WERI-Rb-1 (cell line): ENCODE data around the gene DNLZ.

Experiments used
- DNase-seq: peaks from one replicate; pipeline ENCODE4 v3.0.0-alpha.2; 2020
- H3K27ac ChIP-seq: fragments of 250-450 bp; sonication (Bioruptor Pico); 2 replicates; pipeline ENCODE4 v1.5.1; 2020; ENCODE audit warnings: mild to moderate bottlenecking, moderate library complexity
- H3K27me3 ChIP-seq: fragments of 250-450 bp; sonication (Bioruptor Pico); 2 replicates; pipeline ENCODE4 v1.5.1; 2021; ENCODE audit warnings: mild to moderate bottlenecking, low read depth, moderate library complexity; ENCODE audit not compliant: insufficient read depth, severe bottlenecking
- H3K36me3 ChIP-seq: fragments of 250-450 bp; sonication (Bioruptor Pico); 2 replicates; pipeline ENCODE4 v1.5.1; 2020; ENCODE audit warnings: mild to moderate bottlenecking, moderate library complexity
- H3K4me3 ChIP-seq: 2 replicates; pipeline ENCODE4 v1.5.1; 2011; ENCODE audit warnings: low read depth, mild to moderate bottlenecking, control low read depth, low read length
- H3K9me3 ChIP-seq: fragments of 250-450 bp; sonication (Bioruptor Pico); 2 replicates; pipeline ENCODE4 v1.5.1; 2021; ENCODE audit warnings: mild to moderate bottlenecking, moderate library complexity; ENCODE audit not compliant: severe bottlenecking
- TF ChIP-seq, protein P1 (sequence below): IDR thresholded peaks from 2 replicates; pipeline ENCODE4 v1.5.1; 2011; ENCODE audit warnings: low read depth, mild to moderate bottlenecking, control low read depth, inconsistent platforms, low read length

DNLZ gene

DNA sequence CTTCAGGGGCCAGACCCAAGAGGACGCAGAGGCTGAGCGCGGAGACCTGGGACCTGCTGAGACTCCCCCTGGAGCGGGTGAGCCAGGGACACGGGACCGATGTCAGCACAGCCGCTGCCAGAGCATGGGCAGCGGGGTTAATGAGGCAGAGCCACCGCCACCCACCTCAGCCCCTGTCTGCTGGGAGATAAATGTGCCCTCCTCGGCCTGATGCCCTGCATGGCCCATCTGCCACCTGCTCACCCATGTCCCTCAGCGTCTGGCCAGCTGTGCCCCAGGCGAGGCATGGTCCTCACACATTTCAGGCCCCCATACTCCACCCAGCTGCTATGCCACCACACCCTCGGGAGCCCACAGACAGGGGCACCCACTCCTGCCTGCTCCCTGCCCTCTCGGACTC, 14.9 kb downstream of the DNLZ start:
- H3K27ac ChIP-seq: peak overlapping the region; percentile 34
- TF ChIP-seq, protein P1, sequence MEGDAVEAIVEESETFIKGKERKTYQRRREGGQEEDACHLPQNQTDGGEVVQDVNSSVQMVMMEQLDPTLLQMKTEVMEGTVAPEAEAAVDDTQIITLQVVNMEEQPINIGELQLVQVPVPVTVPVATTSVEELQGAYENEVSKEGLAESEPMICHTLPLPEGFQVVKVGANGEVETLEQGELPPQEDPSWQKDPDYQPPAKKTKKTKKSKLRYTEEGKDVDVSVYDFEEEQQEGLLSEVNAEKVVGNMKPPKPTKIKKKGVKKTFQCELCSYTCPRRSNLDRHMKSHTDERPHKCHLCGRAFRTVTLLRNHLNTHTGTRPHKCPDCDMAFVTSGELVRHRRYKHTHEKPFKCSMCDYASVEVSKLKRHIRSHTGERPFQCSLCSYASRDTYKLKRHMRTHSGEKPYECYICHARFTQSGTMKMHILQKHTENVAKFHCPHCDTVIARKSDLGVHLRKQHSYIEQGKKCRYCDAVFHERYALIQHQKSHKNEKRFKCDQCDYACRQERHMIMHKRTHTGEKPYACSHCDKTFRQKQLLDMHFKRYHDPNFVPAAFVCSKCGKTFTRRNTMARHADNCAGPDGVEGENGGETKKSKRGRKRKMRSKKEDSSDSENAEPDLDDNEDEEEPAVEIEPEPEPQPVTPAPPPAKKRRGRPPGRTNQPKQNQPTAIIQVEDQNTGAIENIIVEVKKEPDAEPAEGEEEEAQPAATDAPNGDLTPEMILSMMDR: no peak
- peaks cover 22% of the 10 kb centered on the region for H3K36me3 ChIP-seq
- no peaks in the 10 kb centered on the region for H3K9me3 ChIP-seq
- no peaks in the 10 kb centered on the region for H3K27me3 ChIP-seq
- no peak for DNase-seq
- H3K4me3 ChIP-seq: no peak overlapping the region

DNA sequence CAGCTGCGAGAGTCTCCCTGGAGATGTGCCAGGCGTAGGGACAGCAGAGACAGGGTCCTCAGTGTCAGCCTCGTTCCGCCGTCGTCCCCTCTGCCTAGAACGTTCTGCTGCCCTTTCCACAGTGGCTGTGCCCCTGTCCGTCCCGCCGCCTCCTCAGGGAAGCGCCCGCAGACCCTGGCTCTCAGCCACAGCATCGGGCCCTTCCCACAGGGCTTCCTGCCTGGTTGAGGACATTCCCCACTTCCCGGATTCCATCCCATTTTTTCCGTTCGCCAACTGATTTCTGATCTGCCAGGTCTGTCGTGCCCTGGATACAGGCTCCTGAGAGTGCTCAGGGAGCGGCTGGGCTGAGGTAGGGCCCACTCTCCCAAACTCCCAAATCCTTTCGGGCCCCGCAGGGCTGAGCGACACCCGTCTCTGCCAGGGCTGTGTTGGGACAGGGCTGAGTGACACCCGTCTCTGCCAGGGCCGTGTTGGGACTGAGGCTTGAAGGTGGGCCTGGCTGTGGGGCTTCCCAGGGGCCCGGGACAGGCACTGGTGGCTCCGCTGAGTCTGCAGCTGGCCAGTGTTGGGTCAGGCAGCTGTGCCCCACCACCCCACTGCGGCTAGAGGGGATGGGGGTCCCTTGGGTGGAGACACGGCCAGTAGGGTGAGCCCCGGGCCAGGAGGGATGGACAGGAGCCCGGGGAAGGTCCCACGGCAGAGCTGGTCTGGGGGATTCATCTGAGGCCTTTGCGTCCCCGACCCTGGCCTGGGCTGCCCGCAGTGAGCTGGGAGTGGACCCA, 15.9 kb downstream of the DNLZ start:
- peak overlapping the region; percentile 34 for H3K27ac ChIP-seq
- DNase-seq: no peak
- no peak overlapping the region for H3K4me3 ChIP-seq
- H3K27me3 ChIP-seq: no peaks in the 10 kb centered on the region
- no peaks in the 10 kb centered on the region for H3K9me3 ChIP-seq
- TF ChIP-seq, protein P1: no peak
- peaks cover 28% of the 10 kb centered on the region for H3K36me3 ChIP-seq

DNA sequence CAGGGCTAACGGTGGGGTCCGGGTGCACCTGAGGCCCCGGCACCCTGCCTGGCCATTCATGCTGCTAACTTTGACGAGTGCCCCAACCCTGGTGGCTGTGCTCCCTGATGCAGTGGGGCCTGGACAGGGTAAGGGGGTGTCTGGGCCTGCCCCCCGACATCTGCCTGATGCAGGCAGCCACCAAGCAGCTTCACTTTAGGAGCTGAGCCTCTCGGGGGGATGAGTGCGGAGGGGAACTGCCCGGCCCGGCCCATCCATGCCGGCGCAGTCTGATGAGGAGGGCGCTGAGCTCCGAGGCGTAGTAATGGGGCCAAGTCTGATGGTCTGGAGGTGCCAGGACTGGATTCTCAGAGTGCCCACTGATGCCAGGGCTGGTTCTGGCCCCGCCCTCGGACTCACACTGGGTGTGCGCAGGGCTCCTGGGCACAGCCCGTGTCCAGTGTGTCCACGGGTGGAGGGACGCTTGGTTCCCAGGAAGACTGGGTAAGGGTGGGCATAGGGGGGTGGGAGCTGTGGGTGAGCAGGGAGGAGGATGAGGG, 16.5 kb downstream of the DNLZ start:
- TF ChIP-seq, protein P1: no peak
- H3K36me3 ChIP-seq: peaks cover 33% of the 10 kb centered on the region
- H3K9me3 ChIP-seq: no peaks in the 10 kb centered on the region

DNA sequence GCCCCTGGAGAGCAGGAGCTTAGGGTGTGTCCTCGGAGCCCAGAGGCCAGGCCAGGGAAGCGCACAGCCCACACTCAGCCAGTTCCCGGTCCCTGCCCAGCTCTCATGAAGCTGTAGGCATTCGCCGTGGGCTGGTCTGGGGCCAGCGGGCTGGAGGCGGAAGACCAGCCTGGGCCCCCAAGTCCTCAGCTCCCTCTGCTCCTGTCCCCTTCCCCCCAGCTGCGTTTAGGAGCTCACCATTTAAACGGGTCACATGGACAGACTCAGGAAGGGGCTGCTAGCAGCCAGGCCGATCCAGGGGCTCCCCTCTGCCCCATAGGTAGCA, 17.4 kb downstream of the DNLZ start:
- Histone ChIP-seq H3K4me3 (no peak overlapping the region), H3K36me3 (peaks cover 42% of the 10 kb centered on the region), H3K27ac (peak overlapping the region; percentile 51), H3K9me3 (no peaks in the 10 kb centered on the region), H3K27me3 (no peaks in the 10 kb centered on the region)
- TF ChIP-seq, protein P1: no peak
- DNase-seq: no peak

More for the DNA sequence above, 16.5 kb downstream of the DNLZ start:
- no peak for DNase-seq
- H3K27me3 ChIP-seq: no peaks in the 10 kb centered on the region
- H3K4me3 ChIP-seq: no peak overlapping the region
- peak overlapping the region; percentile 1; the same call in 1 of the 2 replicates for H3K27ac ChIP-seq

DNA sequence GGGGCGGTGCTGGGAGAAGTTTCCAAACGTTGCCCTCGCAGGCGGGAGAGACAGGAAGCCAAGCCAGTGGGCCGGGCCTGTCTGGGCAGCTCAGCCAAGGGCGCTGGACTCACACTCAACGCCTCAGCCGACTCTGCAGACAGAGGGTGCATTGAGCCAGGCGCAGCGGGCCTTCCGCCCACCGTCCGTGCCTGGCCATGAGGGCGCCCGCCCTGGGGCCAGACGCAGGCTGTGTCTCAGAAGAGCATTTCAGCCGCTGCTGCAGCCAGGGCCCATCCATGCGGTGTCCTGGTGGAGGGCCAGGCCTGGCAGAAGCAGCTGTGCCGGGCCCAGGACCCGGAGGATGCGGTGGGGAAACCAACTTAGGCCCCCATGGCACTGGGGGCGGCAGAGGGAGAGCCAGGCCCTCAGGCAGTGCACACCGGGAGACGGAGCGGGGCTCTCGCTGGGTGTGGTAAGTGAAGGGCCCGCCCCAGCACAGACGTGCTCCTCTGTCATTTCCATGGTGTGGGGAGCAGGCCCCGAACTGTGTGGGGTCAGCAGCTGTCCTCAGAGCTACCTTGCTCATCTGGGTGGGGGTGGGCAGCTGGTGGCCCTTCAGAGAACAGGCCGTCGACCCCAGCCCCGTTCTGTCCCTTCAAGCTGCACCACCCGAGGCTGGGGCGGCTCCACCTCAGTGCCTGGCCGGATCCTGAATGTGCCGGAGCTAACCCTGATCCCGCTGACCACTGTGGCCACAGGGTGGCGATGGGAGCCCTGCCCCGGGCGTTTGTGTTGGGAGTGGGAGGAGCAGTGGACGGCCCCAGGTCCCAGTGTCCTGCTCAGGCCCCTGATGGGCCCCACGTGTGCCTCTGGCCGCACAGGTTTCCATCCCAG, 18.0 kb downstream of the DNLZ start:
- TF ChIP-seq, protein P1: peak; percentile 74
- H3K9me3 ChIP-seq: no peaks in the 10 kb centered on the region
- no peaks in the 10 kb centered on the region for H3K27me3 ChIP-seq
- peaks cover 48% of the 10 kb centered on the region for H3K36me3 ChIP-seq
- H3K4me3 ChIP-seq: no peak overlapping the region
- H3K27ac ChIP-seq: peak overlapping the region; percentile 51
- DNase-seq: peak; percentile 89
